Activated T-cell treated with anti-CD3 and anti-CD28 coated beads for 24 hours (primary cell): ENCODE data around the gene RASGRF2.
A peak's percentile ranks its signal among the peaks of the same experiment; 100 is the strongest.

Experiments
- DNase-seq: peaks from one replicate; pipeline ENCODE4 v3.0.0-alpha.2; 2020; ENCODE audit warnings: low read depth

RASGRF2 gene

GRCh38 chr5:81177061-81177460 is 216.9 kb downstream of the RASGRF2 start:
- no peak for DNase-seq

GRCh38 chr5:81179959-81180358 is 219.8 kb downstream of the RASGRF2 start:
- no peak for DNase-seq

GRCh38 chr5:81180780-81181460 is 220.8 kb downstream of the RASGRF2 start:
- no peak for DNase-seq

- DNase-seq = no peak
Observed at GRCh38 chr5:81181576-81182316, 221.6 kb downstream of the RASGRF2 start.

- DNase-seq = no peak
Observed at GRCh38 chr5:81182396-81183390, 222.5 kb downstream of the RASGRF2 start.

- no peak for DNase-seq
Observed at GRCh38 chr5:81183811-81184748, 223.9 kb downstream of the RASGRF2 start.

- DNase-seq = no peak
Observed at GRCh38 chr5:81184749-81185110, 224.6 kb downstream of the RASGRF2 start.

GRCh38 chr5:81187885-81188284 is 227.7 kb downstream of the RASGRF2 start:
- no peak for DNase-seq

- no peak for DNase-seq
Observed at GRCh38 chr5:81188962-81189361, 228.8 kb downstream of the RASGRF2 start.

GRCh38 chr5:81189875-81190498 is 229.8 kb downstream of the RASGRF2 start:
- no peak for DNase-seq

- no peak for DNase-seq
Observed at GRCh38 chr5:81191726-81192372, 231.7 kb downstream of the RASGRF2 start.

- DNase-seq = no peak
Observed at GRCh38 chr5:81192373-81192750, 232.2 kb downstream of the RASGRF2 start.

- DNase-seq = peak; percentile 74
Observed at GRCh38 chr5:81194633-81195334, 234.6 kb downstream of the RASGRF2 start.

- no peak for DNase-seq
Observed at GRCh38 chr5:81195335-81195929, 235.3 kb downstream of the RASGRF2 start.

GRCh38 chr5:81202655-81203054 is 242.5 kb downstream of the RASGRF2 start:
- DNase-seq = no peak

GRCh38 chr5:81203729-81204128 is 243.6 kb downstream of the RASGRF2 start:
- DNase-seq = no peak

GRCh38 chr5:81204205-81204604 is 244.0 kb downstream of the RASGRF2 start:
- no peak for DNase-seq

GRCh38 chr5:81205058-81205457 is 244.9 kb downstream of the RASGRF2 start:
- DNase-seq = no peak

GRCh38 chr5:81207009-81207408 is 246.8 kb downstream of the RASGRF2 start:
- no peak for DNase-seq
